Mucosa of rectum (tissue), 2 donors: ENCODE data around the gene TMEM234.

Source experiments
- H3K27ac ChIP-seq, 2 donors: one replicate each; pipeline ENCODE4 v1.7.0; 2013; ENCODE audit warnings: inconsistent platforms in 2 of 2, low read depth in 2 of 2, low read length in 2 of 2
- H3K27me3 ChIP-seq, 2 donors: one replicate each; pipeline ENCODE4 v1.7.0; 2013; ENCODE audit warnings: low read length in 2 of 2; ENCODE audit not compliant: control insufficient read depth in 2 of 2, insufficient read depth in 2 of 2
- H3K36me3 ChIP-seq, 2 donors: one replicate each; pipeline ENCODE4 v1.7.0; 2013; ENCODE audit warnings: low read length in 2 of 2; ENCODE audit not compliant: control insufficient read depth in 2 of 2, insufficient read depth in 2 of 2
- H3K4me1 ChIP-seq, 2 donors: one replicate each; pipeline ENCODE4 v1.7.0; 2013; ENCODE audit warnings: low read length in 2 of 2, mild to moderate bottlenecking in 1 of 2; ENCODE audit not compliant: control insufficient read depth in 2 of 2, insufficient read depth in 2 of 2
- H3K4me3 ChIP-seq, 2 donors: one replicate each; pipeline ENCODE4 v1.7.0; 2013; ENCODE audit warnings: low read length in 2 of 2
- H3K9ac ChIP-seq, 2 donors: one replicate each; pipeline ENCODE4 v1.7.0; 2013; ENCODE audit warnings: low read length in 2 of 2, low read depth in 1 of 2, mild to moderate bottlenecking in 1 of 2
- H3K9me3 ChIP-seq, 2 donors: one replicate each; pipeline ENCODE4 v1.7.0; 2013; ENCODE audit warnings: low read length in 2 of 2; ENCODE audit not compliant: control insufficient read depth in 2 of 2
- donor health status: healthy.
- donor health status: Normal muscosa, but diverticular disease.

TMEM234 gene

GRCh38 chr1:32192220-32192948 is 29.8 kb downstream of the TMEM234 start:
- H3K9me3 ChIP-seq, result no peaks in the 10 kb centered on the region
- no peak overlapping the region for H3K27ac ChIP-seq
- H3K4me3 ChIP-seq, result no peak overlapping the region
- H3K9ac ChIP-seq, result no peak overlapping the region
- H3K36me3 ChIP-seq, result peaks cover 77 to 93% of the 10 kb centered on the region in 2 donors
- no peaks in the 10 kb centered on the region for H3K4me1 ChIP-seq
- H3K27me3 ChIP-seq, result no peaks in the 10 kb centered on the region

GRCh38 chr1:32187850-32188249 is 34.3 kb downstream of the TMEM234 start:
- Histone ChIP-seq H3K9ac (no peak overlapping the region), H3K4me3 (no peak overlapping the region), H3K9me3 (no peaks in the 10 kb centered on the region), H3K36me3 (peaks cover 64 to 78% of the 10 kb centered on the region in 2 donors), H3K4me1 (peaks cover 0 to 3% of the 10 kb centered on the region in 2 donors), H3K27me3 (no peaks in the 10 kb centered on the region), H3K27ac (no peak overlapping the region)

DNA sequence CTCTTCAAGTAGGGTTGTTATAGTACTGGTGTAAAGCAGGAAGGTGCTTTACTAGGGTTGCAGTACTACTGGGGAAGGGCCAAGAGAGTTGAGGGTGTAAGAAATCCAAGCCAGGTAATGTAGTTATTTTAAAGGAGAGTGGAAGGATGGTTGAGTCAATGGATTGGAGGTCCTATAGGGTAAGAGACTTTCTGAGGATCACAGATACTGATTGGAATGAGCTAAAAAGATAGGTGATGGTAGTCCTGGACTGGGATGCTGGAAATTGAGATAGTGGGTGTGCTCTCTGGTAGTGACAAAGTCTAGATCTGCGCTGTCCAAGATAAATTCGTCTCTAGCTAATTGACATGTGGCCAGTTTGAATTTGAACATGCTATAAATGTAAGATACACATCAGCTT is 35.7 kb downstream of the TMEM234 start:
- H3K27ac ChIP-seq, result no peak overlapping the region
- H3K36me3 ChIP-seq, result peaks cover 57 to 71% of the 10 kb centered on the region in 2 donors
- H3K9ac ChIP-seq, result no peak overlapping the region
- H3K9me3 ChIP-seq, result no peaks in the 10 kb centered on the region
- no peaks in the 10 kb centered on the region for H3K27me3 ChIP-seq
- H3K4me3 ChIP-seq, result no peak overlapping the region
- H3K4me1 ChIP-seq, result peaks cover 5 to 7% of the 10 kb centered on the region in 2 donors

DNA sequence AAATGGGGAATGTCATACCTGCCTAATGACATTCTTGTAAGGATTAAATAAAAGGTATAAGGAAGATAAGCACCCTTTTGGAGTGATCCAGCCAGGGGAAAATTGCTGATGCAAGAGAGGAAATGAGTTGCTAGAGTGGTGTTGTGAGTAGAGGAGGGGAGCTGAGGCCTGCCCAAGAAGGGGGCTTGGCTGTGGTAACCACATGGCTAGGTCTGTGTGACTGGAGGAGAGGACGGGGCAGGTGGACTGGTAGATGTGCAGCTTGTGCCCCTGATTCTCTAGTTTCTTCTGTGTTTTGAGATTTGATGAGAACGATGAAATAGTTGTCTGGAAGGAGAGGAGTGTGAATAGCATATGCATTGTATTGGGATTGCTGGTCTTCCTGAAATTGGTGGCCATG is 36.1 kb downstream of the TMEM234 start:
- Histone ChIP-seq H3K27ac (no peak overlapping the region), H3K4me1 (peaks cover 9 to 11% of the 10 kb centered on the region in 2 donors), H3K9ac (no peak overlapping the region), H3K9me3 (no peaks in the 10 kb centered on the region), H3K4me3 (no peak overlapping the region), H3K36me3 (peaks cover 55 to 68% of the 10 kb centered on the region in 2 donors), H3K27me3 (no peaks in the 10 kb centered on the region)

DNA sequence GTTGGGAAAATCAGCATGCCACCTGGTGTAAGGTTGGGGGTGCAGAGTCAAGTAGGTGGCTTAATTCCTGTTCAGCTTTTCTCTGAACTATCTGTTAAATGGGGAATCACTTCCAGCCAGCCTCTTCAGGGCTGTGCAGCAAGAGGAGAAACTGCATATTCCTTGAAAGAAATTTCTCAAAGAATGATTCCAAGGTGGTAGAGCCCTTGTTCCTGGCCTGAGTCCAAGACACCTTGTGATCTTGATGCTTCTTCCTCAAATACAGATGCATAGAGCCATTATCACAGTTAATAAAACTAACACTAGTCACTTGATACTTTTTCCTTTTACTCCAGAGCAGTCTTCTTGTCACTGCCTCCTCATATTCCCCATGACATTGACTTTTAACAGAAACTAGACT is 37.5 kb downstream of the TMEM234 start:
- Histone ChIP-seq H3K4me1 (peaks cover 14 to 22% of the 10 kb centered on the region in 2 donors), H3K27me3 (no peaks in the 10 kb centered on the region), H3K36me3 (peaks cover 42 to 56% of the 10 kb centered on the region in 2 donors), H3K9me3 (no peaks in the 10 kb centered on the region), H3K9ac (no peak overlapping the region), H3K4me3 (no peak overlapping the region), H3K27ac (no peak overlapping the region)

DNA sequence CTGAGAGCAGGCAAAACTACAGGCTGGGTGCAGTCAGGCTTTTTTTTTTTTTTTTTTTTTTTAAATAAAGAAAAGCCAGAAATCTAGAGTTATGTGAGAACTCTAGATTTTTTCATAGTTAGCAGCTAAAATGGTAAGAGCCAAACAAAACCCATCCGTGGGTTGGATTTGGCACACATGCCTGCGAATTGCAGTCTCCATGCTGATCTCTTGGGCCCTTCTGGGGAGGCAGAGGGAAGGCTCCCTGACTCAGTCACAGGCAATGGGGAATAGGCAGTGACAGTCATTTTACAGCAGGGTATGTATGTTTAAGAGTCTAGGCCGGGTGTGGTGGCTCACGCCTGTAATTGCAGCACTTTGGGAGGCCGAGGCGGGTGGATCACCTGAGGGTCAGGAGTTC is 40.1 kb downstream of the TMEM234 start:
- Histone ChIP-seq H3K36me3 (peaks cover 24 to 32% of the 10 kb centered on the region in 2 donors), H3K4me3 (peak overlapping the region in 1 of 2 donors; percentile 20), H3K27ac (no peak overlapping the region)

DNA sequence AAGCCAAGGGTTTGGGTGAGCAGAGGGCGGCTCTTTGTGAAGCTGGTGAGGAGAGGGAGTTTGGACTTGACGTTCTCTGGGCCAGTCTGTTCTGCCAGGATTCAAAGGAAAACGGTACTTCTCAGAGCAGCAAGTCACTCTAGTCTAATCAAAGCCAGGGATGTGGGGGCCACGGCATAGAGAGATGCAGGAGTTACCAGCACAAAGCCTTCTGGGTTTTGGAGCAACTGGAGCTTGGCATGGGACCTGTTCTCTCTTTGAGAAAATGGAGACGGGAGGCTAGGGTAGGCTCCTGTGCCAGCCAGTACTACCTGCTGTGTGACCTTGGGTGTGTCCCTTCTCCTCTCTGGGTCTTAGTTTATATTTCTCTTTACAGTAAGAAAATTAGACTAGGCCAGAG is 40.6 kb downstream of the TMEM234 start:
- Histone ChIP-seq H3K4me3 (peak overlapping the region; percentile 19 to 84), H3K4me1 (peaks cover 22 to 28% of the 10 kb centered on the region in 2 donors), H3K27me3 (no peaks in the 10 kb centered on the region), H3K9ac (peak overlapping the region in 1 of 2 donors; percentile 10), H3K27ac (no peak overlapping the region), H3K36me3 (peaks cover 24 to 29% of the 10 kb centered on the region in 2 donors), H3K9me3 (no peaks in the 10 kb centered on the region)

More for the DNA sequence above, 40.1 kb downstream of the TMEM234 start:
- Histone ChIP-seq H3K27me3 (no peaks in the 10 kb centered on the region), H3K9me3 (no peaks in the 10 kb centered on the region), H3K9ac (no peak overlapping the region), H3K4me1 (peaks cover 22 to 28% of the 10 kb centered on the region in 2 donors)

- Histone ChIP-seq H3K27ac (no peak overlapping the region), H3K36me3 (peaks cover 22 to 24% of the 10 kb centered on the region in 2 donors), H3K4me1 (peaks cover 22 to 28% of the 10 kb centered on the region in 2 donors), H3K9ac (peak overlapping the region; percentile 86 to 91), H3K27me3 (no peaks in the 10 kb centered on the region), H3K4me3 (peak overlapping the region; percentile 84 to 86), H3K9me3 (no peaks in the 10 kb centered on the region)
Measured at GRCh38 chr1:32181065-32181464, 41.1 kb downstream of the TMEM234 start.

- no peaks in the 10 kb centered on the region for H3K9me3 ChIP-seq
- peaks cover 22 to 28% of the 10 kb centered on the region in 2 donors for H3K4me1 ChIP-seq
- H3K9ac ChIP-seq, result peak overlapping the region; percentile 86 to 91
- peaks cover 20 to 22% of the 10 kb centered on the region in 2 donors for H3K36me3 ChIP-seq
- H3K27ac ChIP-seq, result peak overlapping the region; percentile 92 to 97
- no peaks in the 10 kb centered on the region for H3K27me3 ChIP-seq
- H3K4me3 ChIP-seq, result peak overlapping the region; percentile 84 to 86
Measured at GRCh38 chr1:32180186-32181060, 41.7 kb downstream of the TMEM234 start.
